ENCODE results near the gene EIF6.

The EIF6 gene

GRCh38 chr20:35328095-35328685 is 43.6 kb upstream of the EIF6 start:
- in situ Hi-C loops (cut with HindIII; ENCODE audit: low pct_ligation_motif_present, low sequenced_read_pairs) = no loop called here
- no peak for DNase-seq
- Histone ChIP-seq H3K27me3 (replicated peaks) (no peaks in the 10 kb centered on the region), H3K27ac (no peak overlapping the region), H3K36me3 (replicated peaks) (no peaks in the 10 kb centered on the region), H3K4me3 (ENCODE audit: low read depth, low read length) (no peak overlapping the region)
- TF ChIP-seq, protein P1, sequence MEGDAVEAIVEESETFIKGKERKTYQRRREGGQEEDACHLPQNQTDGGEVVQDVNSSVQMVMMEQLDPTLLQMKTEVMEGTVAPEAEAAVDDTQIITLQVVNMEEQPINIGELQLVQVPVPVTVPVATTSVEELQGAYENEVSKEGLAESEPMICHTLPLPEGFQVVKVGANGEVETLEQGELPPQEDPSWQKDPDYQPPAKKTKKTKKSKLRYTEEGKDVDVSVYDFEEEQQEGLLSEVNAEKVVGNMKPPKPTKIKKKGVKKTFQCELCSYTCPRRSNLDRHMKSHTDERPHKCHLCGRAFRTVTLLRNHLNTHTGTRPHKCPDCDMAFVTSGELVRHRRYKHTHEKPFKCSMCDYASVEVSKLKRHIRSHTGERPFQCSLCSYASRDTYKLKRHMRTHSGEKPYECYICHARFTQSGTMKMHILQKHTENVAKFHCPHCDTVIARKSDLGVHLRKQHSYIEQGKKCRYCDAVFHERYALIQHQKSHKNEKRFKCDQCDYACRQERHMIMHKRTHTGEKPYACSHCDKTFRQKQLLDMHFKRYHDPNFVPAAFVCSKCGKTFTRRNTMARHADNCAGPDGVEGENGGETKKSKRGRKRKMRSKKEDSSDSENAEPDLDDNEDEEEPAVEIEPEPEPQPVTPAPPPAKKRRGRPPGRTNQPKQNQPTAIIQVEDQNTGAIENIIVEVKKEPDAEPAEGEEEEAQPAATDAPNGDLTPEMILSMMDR (IDR thresholded peaks at IDR 0.05; ENCODE audit: low read depth, low read length, missing control alignments) = no peak

DNA sequence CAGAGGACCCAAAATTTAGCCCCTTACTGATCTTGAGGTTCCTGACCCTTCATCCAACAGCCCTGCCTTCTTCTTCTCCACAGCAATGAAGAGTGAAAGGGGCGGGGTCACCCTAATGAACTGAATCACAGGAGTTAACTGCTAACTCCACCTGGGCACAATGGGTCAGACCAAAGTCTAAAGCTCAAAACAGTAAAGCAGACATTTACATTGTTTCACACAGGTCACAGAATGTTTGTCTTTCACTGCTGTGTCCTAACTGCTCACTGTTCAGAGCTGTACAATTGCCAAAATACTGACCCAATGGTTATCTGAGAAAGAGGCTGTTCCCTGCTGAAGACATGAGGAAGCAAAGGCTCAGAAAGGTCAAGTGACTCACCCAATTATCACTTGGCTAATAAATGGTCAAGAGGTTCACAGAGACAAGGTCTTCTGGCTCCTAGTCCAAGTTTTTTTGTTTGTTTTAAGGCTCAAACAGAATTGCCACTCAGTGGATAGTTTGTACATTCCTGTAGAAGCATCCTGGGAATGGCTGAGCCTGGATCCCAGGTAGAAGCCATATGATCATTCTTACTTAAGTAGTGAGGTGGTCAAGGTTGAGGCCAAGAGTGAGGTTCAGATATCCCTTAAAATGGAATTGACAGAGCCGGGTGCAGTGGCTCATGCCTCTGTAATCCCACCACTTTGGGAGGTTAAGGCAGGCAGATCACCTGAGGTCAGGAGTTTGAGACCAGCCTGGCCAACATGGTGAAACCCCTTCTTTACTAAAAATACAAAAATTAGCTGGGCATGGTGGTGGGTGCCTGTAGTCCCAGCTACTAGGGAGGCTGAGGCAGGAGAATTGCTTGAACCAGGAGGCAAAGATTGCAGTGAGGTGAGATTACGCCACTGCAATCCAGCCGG is 42.8 kb upstream of the EIF6 start:
- DNase-seq = no peak

DNA sequence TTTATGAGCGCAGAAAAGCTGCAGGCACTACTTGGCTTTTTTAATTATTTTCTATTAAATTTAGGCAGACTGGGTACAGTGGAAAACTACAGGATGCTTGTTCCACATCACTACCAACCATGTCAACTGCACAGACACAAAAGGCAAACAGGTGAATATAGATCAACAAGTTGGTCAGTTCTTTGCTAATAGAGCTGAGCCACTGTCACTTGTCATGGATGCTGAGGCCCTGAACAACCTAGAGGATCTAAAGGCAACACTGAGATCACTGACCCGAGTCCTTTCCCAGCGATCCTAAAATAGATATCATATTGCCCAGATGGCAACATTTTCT is 42.1 kb upstream of the EIF6 start:
- no peak for DNase-seq
- in situ Hi-C loops (cut with HindIII; ENCODE audit: low pct_ligation_motif_present, low sequenced_read_pairs) = no loop called here
- TF ChIP-seq, protein P1 (IDR thresholded peaks at IDR 0.05; ENCODE audit: low read depth, low read length, missing control alignments) = no peak
- Histone ChIP-seq H3K27me3 (replicated peaks) (no peaks in the 10 kb centered on the region), H3K27ac (peak overlapping the region; percentile 51), H3K36me3 (replicated peaks) (no peaks in the 10 kb centered on the region), H3K4me3 (ENCODE audit: low read depth, low read length) (no peak overlapping the region)

More for the DNA sequence above, 42.8 kb upstream of the EIF6 start:
- no peaks in the 10 kb centered on the region for H3K36me3 ChIP-seq (replicated peaks)
- in situ Hi-C loops (cut with HindIII; ENCODE audit: low pct_ligation_motif_present, low sequenced_read_pairs) = no loop called here
- TF ChIP-seq, protein P1 (IDR thresholded peaks at IDR 0.05; ENCODE audit: low read depth, low read length, missing control alignments) = no peak
- H3K27me3 ChIP-seq (replicated peaks) = no peaks in the 10 kb centered on the region
- H3K27ac ChIP-seq = peak overlapping the region; percentile 51
- H3K4me3 ChIP-seq (ENCODE audit: low read depth, low read length) = no peak overlapping the region

DNA sequence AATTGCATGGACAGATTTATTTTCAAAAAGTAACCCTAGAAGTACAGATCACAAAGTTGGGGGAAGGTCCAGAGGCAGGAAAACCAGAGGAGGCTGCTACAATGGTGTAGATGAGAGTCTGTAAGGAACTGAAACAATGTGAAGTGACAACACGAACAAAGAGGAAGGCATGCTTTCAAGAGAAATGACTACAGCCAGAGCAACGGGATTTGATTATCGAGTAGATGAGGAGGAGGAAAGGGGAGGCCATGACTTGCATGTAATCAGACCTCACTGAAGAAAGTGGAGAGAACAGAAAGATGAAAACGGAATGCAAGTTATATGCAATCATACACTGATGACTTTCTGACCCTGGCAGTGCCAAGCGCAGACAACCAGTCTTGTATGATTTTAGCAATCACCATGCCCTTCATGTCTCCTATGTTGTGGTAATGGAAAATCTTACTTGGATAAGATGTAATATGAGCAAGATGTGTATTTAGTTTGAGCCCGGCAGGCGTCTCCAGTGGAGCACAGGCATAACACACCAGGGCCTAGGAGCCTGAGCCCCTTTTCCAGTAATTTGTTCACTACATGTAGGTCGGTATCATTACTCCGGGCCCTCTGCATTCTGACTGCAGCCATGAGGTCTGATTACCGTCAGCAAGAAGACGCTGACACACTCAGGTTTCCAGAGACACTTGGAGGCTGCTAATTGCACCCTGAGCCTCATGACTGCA is 41.6 kb upstream of the EIF6 start:
- H3K36me3 ChIP-seq (replicated peaks) = no peaks in the 10 kb centered on the region
- in situ Hi-C loops (cut with HindIII; ENCODE audit: low pct_ligation_motif_present, low sequenced_read_pairs) = no loop called here
- TF ChIP-seq, protein P1 (IDR thresholded peaks at IDR 0.05; ENCODE audit: low read depth, low read length, missing control alignments) = no peak
- no peak for DNase-seq
- no peak overlapping the region for H3K4me3 ChIP-seq (ENCODE audit: low read depth, low read length)
- peak overlapping the region; percentile 51 for H3K27ac ChIP-seq
- H3K27me3 ChIP-seq (replicated peaks) = no peaks in the 10 kb centered on the region

- no peak overlapping the region for H3K4me3 ChIP-seq (ENCODE audit: low read depth, low read length)
- DNase-seq = no peak
- in situ Hi-C loops (cut with HindIII; ENCODE audit: low pct_ligation_motif_present, low sequenced_read_pairs) = no loop called here
- TF ChIP-seq, protein P1 (IDR thresholded peaks at IDR 0.05; ENCODE audit: low read depth, low read length, missing control alignments) = no peak
- H3K27ac ChIP-seq = no peak overlapping the region
- H3K36me3 ChIP-seq (replicated peaks) = no peaks in the 10 kb centered on the region
- H3K27me3 ChIP-seq (replicated peaks) = no peaks in the 10 kb centered on the region
Measured at GRCh38 chr20:35325401-35325800, 40.8 kb upstream of the EIF6 start.
